HepG2 (cell line): ENCODE results near the gene LRSAM1.

Experiments
- ATF3 ChIP-seq: sonication (generic); formaldehyde crosslinking; IDR thresholded peaks from 2 replicates; pipeline ENCODE4 v1.4.0; 2020; ENCODE audit warnings: missing genetic modification reagents
- CTCF ChIP-seq: sonication (generic); formaldehyde crosslinking; IDR thresholded peaks from 2 replicates; pipeline ENCODE4 v1.5.0; 2020; ENCODE audit warnings: mild to moderate bottlenecking, missing genetic modification reagents, moderate library complexity
- EP300 ChIP-seq, 3 experiments: sonication (generic) in 1 of 3; formaldehyde crosslinking in 1 of 3; IDR thresholded peaks; 2 replicates each; pipeline versions ENCODE4 v1.5.1 to v1.6.1; 2011 to 2020; ENCODE audit warnings: low read depth in 2 of 3, low read length in 2 of 3, borderline replicate concordance in 1 of 3, improper control_type of control experiment in 1 of 3, mild to moderate bottlenecking in 1 of 3, missing genetic modification reagents in 1 of 3, moderate library complexity in 1 of 3
- PBX3 ChIP-seq: sonication (generic); formaldehyde crosslinking; IDR thresholded peaks from 2 replicates; pipeline ENCODE4 v1.8.1; 2023; ENCODE audit warnings: missing genetic modification reagents, inconsistent platforms, borderline replicate concordance
- POLR2A ChIP-seq, 2 experiments: IDR thresholded peaks; 2 replicates each; pipeline ENCODE4 v1.6.1; 2011; ENCODE audit warnings: low read depth in 2 of 2, low read length in 2 of 2, mild to moderate bottlenecking in 1 of 2, moderate library complexity in 1 of 2; ENCODE audit not compliant: insufficient read depth in 1 of 2
- SMC3 ChIP-seq: IDR thresholded peaks from 2 replicates; pipeline ENCODE4 v1.6.1; 2011; ENCODE audit warnings: low read length, improper control_type of control experiment
- ZFX ChIP-seq: sonication (generic); formaldehyde crosslinking; IDR thresholded peaks from 2 replicates; pipeline ENCODE4 v1.4.0; 2020; ENCODE audit warnings: mild to moderate bottlenecking, low read depth, missing genetic modification reagents, moderate library complexity
- ZNF124 ChIP-seq: sonication (generic); formaldehyde crosslinking; IDR thresholded peaks from 2 replicates; pipeline ENCODE4 v1.4.0; 2020; ENCODE audit warnings: missing genetic modification reagents

GRCh38 chr9:127490535-127491230 lies 39.4 kb downstream of the LRSAM1 start:
- TF ChIP-seq ATF3 (CRISPR knock-in tag) (no peak), ZNF124 (CRISPR knock-in tag) (no peak), SMC3 (no peak), CTCF (CRISPR knock-in tag) (no peak), PBX3 (no peak), ZFX (no peak), EP300 (IDR thresholded peaks at IDR 0.05; ENCODE audit: low read depth in 2 of 2, low read length in 2 of 2) (no peak), EP300 (CRISPR knock-in tag; IDR thresholded peaks at IDR 0.05; ENCODE audit: borderline replicate concordance) (no peak), POLR2A (IDR thresholded peaks at IDR 0.05; ENCODE audit: insufficient read depth in 1 of 2, low read depth in 2 of 2, low read length in 2 of 2) (no peak)
